GM23338 (cell line): ENCODE results near the gene FMN1. TPM values are rescaled to one million over a fixed set of nuclear protein-coding genes. Genes with fewer than 3 reads are reported as not detected.

Experiments
- ATAC-seq: fragments of 200-7000 bp; cut with Tn5 transposase; 3 replicates; pipeline ENCODE4 v1.9.1; 2020
- DNase-seq: peaks from one replicate; pipeline ENCODE4 v3.0.0-alpha.2; 2015; ENCODE audit warnings: low spot score
- H2AFZ ChIP-seq: fragments of 200-600 bp; sonication (generic); 2 replicates; pipeline ENCODE4 v1.8.0; 2016; ENCODE audit warnings: antibody characterized with exemption, mild to moderate bottlenecking, moderate library complexity
- H3F3A ChIP-seq: fragments of 200-600 bp; sonication (generic); replicated peaks from 2 replicates; pipeline ENCODE4 v1.8.0; 2017; ENCODE audit warnings: antibody characterized with exemption, mixed run types, low read depth
- H3K27ac ChIP-seq: fragments of 200-600 bp; sonication (generic); 2 replicates; pipeline ENCODE4 v1.6.1; 2016; ENCODE audit warnings: low read depth
- H3K27me3 ChIP-seq: fragments of 200-600 bp; sonication (generic); 2 replicates; pipeline ENCODE4 v1.8.0; 2016; ENCODE audit warnings: mild to moderate bottlenecking, mixed run types, moderate library complexity; ENCODE audit not compliant: insufficient read depth
- H3K36me3 ChIP-seq: fragments of 200-600 bp; sonication (generic); 2 replicates; pipeline ENCODE4 v1.8.0; 2016; ENCODE audit warnings: mild to moderate bottlenecking; ENCODE audit not compliant: insufficient read depth
- H3K4me1 ChIP-seq: fragments of 200-600 bp; sonication (generic); 2 replicates; pipeline ENCODE4 v1.8.0; 2016; ENCODE audit warnings: mild to moderate bottlenecking, moderate library complexity; ENCODE audit not compliant: insufficient read depth
- H3K4me2 ChIP-seq: fragments of 200-600 bp; sonication (generic); 2 replicates; pipeline ENCODE4 v1.7.1; 2017; ENCODE audit warnings: mixed run types
- H3K4me3 ChIP-seq: fragments of 200-600 bp; sonication (generic); 2 replicates; pipeline ENCODE4 v1.6.1; 2016; ENCODE audit warnings: mixed run types
- H3K79me2 ChIP-seq: fragments of 200-600 bp; sonication (generic); replicated peaks from 2 replicates; pipeline ENCODE4 v1.8.0; 2017; ENCODE audit warnings: mild to moderate bottlenecking; ENCODE audit not compliant: insufficient read depth
- H3K9me2 ChIP-seq: fragments of 200-600 bp; sonication (generic); 2 replicates; pipeline ENCODE4 v1.8.0; 2017; ENCODE audit not compliant: insufficient read depth
- H4K20me1 ChIP-seq: fragments of 200-600 bp; sonication (generic); replicated peaks from 2 replicates; pipeline ENCODE4 v1.8.0; 2017; ENCODE audit warnings: mild to moderate bottlenecking; ENCODE audit not compliant: insufficient read depth
- H3K27ac Mint-ChIP-seq: 2 replicates; pipeline ENCODE4 v1.8.0; 2020; ENCODE audit warnings: inconsistent platforms, mild to moderate bottlenecking, moderate library complexity, mixed read lengths
- H3K27me3 Mint-ChIP-seq: 3 replicates; pipeline ENCODE4 v1.8.0; 2022; ENCODE audit warnings: low read depth, mild to moderate bottlenecking, moderate library complexity, mixed read lengths, inconsistent platforms; ENCODE audit not compliant: insufficient read depth, poor library complexity
- H3K36me3 Mint-ChIP-seq: 3 replicates; pipeline ENCODE4 v1.8.0; 2021; ENCODE audit warnings: low read depth, mild to moderate bottlenecking, inconsistent platforms, moderate library complexity, mixed read lengths
- H3K4me1 Mint-ChIP-seq: 3 replicates; pipeline ENCODE4 v1.8.0; 2020; ENCODE audit warnings: mild to moderate bottlenecking, inconsistent platforms, mixed read lengths
- H3K4me3 Mint-ChIP-seq: 3 replicates; pipeline ENCODE4 v1.8.0; 2021; ENCODE audit warnings: moderate library complexity, mild to moderate bottlenecking, inconsistent platforms, mixed read lengths
- H3K9me3 Mint-ChIP-seq: 3 replicates; pipeline ENCODE4 v1.8.0; 2020; ENCODE audit warnings: moderate library complexity, mild to moderate bottlenecking, inconsistent platforms, mixed read lengths
- EZH2 ChIP-seq: fragments of 200-600 bp; sonication (generic); IDR thresholded peaks from one replicate; pipeline ENCODE4 v1.8.0; 2017; ENCODE audit warnings: antibody characterized with exemption, mild to moderate bottlenecking, low read depth; ENCODE audit not compliant: unreplicated experiment
- EZH2phosphoT487 ChIP-seq: fragments of 200-600 bp; sonication (generic); IDR thresholded peaks from one replicate; pipeline ENCODE4 v1.8.1; 2018; ENCODE audit warnings: antibody characterized with exemption; ENCODE audit not compliant: unreplicated experiment
- JUNB ChIP-seq: IDR thresholded peaks from one replicate; pipeline ENCODE4 v1.6.1; 2016; ENCODE audit warnings: antibody characterized with exemption; ENCODE audit not compliant: unreplicated experiment
- NANOG ChIP-seq: IDR thresholded peaks from 2 replicates; pipeline ENCODE4 v1.6.1; 2016; ENCODE audit warnings: antibody characterized with exemption, borderline replicate concordance
- POLR2AphosphoS5 ChIP-seq: IDR thresholded peaks from 2 replicates; pipeline ENCODE4 v1.6.1; 2016; ENCODE audit warnings: antibody characterized with exemption, low read depth
- STAT1 ChIP-seq: IDR thresholded peaks from one replicate; pipeline ENCODE4 v1.6.1; 2016; ENCODE audit warnings: antibody characterized with exemption; ENCODE audit not compliant: unreplicated experiment
- ZNF331 ChIP-seq: fragments of 250-450 bp; sonication (Bioruptor Pico); IDR thresholded peaks from 2 replicates; pipeline ENCODE4 v1.5.0; 2020; ENCODE audit warnings: low read depth, mild to moderate bottlenecking, moderate library complexity
- ZNF462 ChIP-seq: fragments of 250-450 bp; sonication (Bioruptor Pico); IDR thresholded peaks from 2 replicates; pipeline ENCODE4 v1.5.0; 2020; ENCODE audit warnings: mild to moderate bottlenecking, moderate library complexity
- polyA plus RNA-seq: library from polyadenylated mRNA; unstranded; fragments of >200 nt; fragmentation: Nextera tagmentation; extraction: Ambion mirVana; gene quantifications from 2 replicates; pipeline ENCODE4 v1.2.1, GENCODE V29; 2016
- total RNA-seq: library from RNA; depleted of rRNA; stranded (reverse); fragments of >200 nt; shearing (Covaris generic); gene quantifications from 2 replicates; pipeline ENCODE4 v1.2.3, GENCODE V29; 2014
- TF ChIP-seq, protein P1 (sequence below), 2 experiments: fragments of 200-600 bp in 1 of 2; sonication (generic) in 1 of 2; conservative IDR thresholded peaks; 2 replicates each; pipeline versions ENCODE4 v1.5.1 to v1.6.1; 2016 to 2017; ENCODE audit warnings: antibody characterized with exemption in 2 of 2, low read depth in 2 of 2, mild to moderate bottlenecking in 2 of 2, moderate library complexity in 1 of 2
- TF ChIP-seq, protein P2 (sequence below): IDR thresholded peaks from 2 replicates; pipeline ENCODE4 v1.6.1; 2016; ENCODE audit warnings: antibody characterized with exemption
- TF ChIP-seq, protein P3 (sequence below): IDR thresholded peaks from one replicate; pipeline ENCODE4 v1.6.1; 2018; ENCODE audit warnings: antibody characterized with exemption; ENCODE audit not compliant: unreplicated experiment

Gene FMN1
- total and polyA plus RNA-seq, 2 experiments from 2014 or later, result 1.2 to 1.6 TPM

DNA sequence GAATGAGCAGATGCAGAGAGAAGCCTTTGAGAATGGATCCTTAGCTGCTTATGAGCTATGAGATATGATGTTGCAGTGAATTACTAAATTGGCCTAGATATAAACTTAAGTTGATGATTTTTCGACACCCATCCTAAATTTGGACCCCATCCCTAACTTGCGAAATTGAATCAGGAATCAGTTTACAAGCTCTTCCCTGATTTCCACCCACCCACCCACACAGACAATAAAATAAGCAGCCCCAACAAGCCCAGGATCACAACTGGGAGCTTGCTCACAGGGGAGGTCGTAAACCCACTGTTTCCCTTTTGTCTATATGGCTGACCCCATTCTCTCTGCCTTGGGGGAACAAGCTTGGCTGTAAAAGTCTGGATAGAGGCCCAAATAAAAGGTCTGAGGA is 419.4 kb downstream of the FMN1 start:
- Histone ChIP-seq H3K27ac (no peak overlapping the region), H2AFZ (no peak overlapping the region), H3K9me2 (peaks cover 12% of the 10 kb centered on the region), H3K4me2 (no peak overlapping the region), H3F3A (no peaks in the 10 kb centered on the region), H4K20me1 (no peaks in the 10 kb centered on the region), H3K36me3 (no peaks in the 10 kb centered on the region), H3K79me2 (no peaks in the 10 kb centered on the region), H3K27me3 (no peaks in the 10 kb centered on the region), H3K4me3 (no peak overlapping the region), H3K4me1 (no peaks in the 10 kb centered on the region)
- no peak for DNase-seq
- no peak overlapping the region for H3K4me3 Mint-ChIP-seq
- peaks cover 3% of the 10 kb centered on the region; the same call in 1 of the 3 replicates for H3K36me3 Mint-ChIP-seq
- no peak overlapping the region for H3K27ac Mint-ChIP-seq
- H3K4me1 Mint-ChIP-seq, result no peaks in the 10 kb centered on the region
- H3K27me3 Mint-ChIP-seq, result peaks cover 4% of the 10 kb centered on the region
- peaks cover 8% of the 10 kb centered on the region; the same call in 2 of the 3 replicates for H3K9me3 Mint-ChIP-seq
- TF ChIP-seq JUNB (no peak), POLR2AphosphoS5 (no peak), NANOG (no peak), EZH2 (no peak), EZH2phosphoT487 (no peak), ZNF462 (CRISPR knock-in tag) (no peak), STAT1 (no peak), ZNF331 (no peak)
- TF ChIP-seq, protein P1, sequence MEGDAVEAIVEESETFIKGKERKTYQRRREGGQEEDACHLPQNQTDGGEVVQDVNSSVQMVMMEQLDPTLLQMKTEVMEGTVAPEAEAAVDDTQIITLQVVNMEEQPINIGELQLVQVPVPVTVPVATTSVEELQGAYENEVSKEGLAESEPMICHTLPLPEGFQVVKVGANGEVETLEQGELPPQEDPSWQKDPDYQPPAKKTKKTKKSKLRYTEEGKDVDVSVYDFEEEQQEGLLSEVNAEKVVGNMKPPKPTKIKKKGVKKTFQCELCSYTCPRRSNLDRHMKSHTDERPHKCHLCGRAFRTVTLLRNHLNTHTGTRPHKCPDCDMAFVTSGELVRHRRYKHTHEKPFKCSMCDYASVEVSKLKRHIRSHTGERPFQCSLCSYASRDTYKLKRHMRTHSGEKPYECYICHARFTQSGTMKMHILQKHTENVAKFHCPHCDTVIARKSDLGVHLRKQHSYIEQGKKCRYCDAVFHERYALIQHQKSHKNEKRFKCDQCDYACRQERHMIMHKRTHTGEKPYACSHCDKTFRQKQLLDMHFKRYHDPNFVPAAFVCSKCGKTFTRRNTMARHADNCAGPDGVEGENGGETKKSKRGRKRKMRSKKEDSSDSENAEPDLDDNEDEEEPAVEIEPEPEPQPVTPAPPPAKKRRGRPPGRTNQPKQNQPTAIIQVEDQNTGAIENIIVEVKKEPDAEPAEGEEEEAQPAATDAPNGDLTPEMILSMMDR (conservative IDR thresholded peaks at IDR 0.05; ENCODE audit: low read depth in 2 of 2), result no peak
- TF ChIP-seq, protein P2, sequence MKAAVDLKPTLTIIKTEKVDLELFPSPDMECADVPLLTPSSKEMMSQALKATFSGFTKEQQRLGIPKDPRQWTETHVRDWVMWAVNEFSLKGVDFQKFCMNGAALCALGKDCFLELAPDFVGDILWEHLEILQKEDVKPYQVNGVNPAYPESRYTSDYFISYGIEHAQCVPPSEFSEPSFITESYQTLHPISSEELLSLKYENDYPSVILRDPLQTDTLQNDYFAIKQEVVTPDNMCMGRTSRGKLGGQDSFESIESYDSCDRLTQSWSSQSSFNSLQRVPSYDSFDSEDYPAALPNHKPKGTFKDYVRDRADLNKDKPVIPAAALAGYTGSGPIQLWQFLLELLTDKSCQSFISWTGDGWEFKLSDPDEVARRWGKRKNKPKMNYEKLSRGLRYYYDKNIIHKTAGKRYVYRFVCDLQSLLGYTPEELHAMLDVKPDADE, result no peak
- TF ChIP-seq, protein P3, sequence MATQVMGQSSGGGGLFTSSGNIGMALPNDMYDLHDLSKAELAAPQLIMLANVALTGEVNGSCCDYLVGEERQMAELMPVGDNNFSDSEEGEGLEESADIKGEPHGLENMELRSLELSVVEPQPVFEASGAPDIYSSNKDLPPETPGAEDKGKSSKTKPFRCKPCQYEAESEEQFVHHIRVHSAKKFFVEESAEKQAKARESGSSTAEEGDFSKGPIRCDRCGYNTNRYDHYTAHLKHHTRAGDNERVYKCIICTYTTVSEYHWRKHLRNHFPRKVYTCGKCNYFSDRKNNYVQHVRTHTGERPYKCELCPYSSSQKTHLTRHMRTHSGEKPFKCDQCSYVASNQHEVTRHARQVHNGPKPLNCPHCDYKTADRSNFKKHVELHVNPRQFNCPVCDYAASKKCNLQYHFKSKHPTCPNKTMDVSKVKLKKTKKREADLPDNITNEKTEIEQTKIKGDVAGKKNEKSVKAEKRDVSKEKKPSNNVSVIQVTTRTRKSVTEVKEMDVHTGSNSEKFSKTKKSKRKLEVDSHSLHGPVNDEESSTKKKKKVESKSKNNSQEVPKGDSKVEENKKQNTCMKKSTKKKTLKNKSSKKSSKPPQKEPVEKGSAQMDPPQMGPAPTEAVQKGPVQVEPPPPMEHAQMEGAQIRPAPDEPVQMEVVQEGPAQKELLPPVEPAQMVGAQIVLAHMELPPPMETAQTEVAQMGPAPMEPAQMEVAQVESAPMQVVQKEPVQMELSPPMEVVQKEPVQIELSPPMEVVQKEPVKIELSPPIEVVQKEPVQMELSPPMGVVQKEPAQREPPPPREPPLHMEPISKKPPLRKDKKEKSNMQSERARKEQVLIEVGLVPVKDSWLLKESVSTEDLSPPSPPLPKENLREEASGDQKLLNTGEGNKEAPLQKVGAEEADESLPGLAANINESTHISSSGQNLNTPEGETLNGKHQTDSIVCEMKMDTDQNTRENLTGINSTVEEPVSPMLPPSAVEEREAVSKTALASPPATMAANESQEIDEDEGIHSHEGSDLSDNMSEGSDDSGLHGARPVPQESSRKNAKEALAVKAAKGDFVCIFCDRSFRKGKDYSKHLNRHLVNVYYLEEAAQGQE, result no peak
- no peak for ATAC-seq
